ENCODE data around the gene ADK. TPM values are rescaled to one million over a fixed set of nuclear protein-coding genes. Genes with fewer than 3 reads are reported as not detected.

ADK gene
- total and polyA plus RNA-seq, 5 donors from 2014 or later: 33.3 to 83.0 (median 63.7) TPM

GRCh38 chr10:74620626-74621025 is 469.6 kb downstream of the ADK start:
- no peak overlapping the region for H3K27ac Mint-ChIP-seq
- H3K9me3 Mint-ChIP-seq: peaks cover 0 to 15% (median 4%) of the 10 kb centered on the region in 7 donors
- no peak for ATAC-seq (ENCODE audit: low read depth in 2 of 2)

GRCh38 chr10:74623786-74624185 is 472.8 kb downstream of the ADK start:
- Mint-ChIP-seq H3K27me3 (no peaks in the 10 kb centered on the region), H3K4me1 (peaks cover 0 to 10% (median 3%) of the 10 kb centered on the region in 4 donors), H3K9me3 (peaks cover 0 to 15% (median 4%) of the 10 kb centered on the region in 7 donors), H3K4me3 (no peak overlapping the region), H3K36me3 (peaks cover 24% of the 10 kb centered on the region), H3K27ac (no peak overlapping the region)
- DNase-seq: no peak
- Histone ChIP-seq H3K4me1 (ENCODE audit: control insufficient read depth, insufficient read depth, low read length, poor library complexity, severe bottlenecking) (no peaks in the 10 kb centered on the region), H3K27ac (ENCODE audit: insufficient read depth, low read length, poor library complexity, severe bottlenecking) (no peak overlapping the region), H3K4me3 (ENCODE audit: low read depth, low read length) (no peak overlapping the region), H3K36me3 (ENCODE audit: control insufficient read depth, insufficient read depth, low read length) (peaks cover 12% of the 10 kb centered on the region), H3K9me3 (ENCODE audit: control insufficient read depth in 2 of 2, low read length in 2 of 2) (peaks cover 4 to 7% of the 10 kb centered on the region in 2 experiments), H3K27me3 (ENCODE audit: control insufficient read depth, insufficient read depth, low read length) (no peaks in the 10 kb centered on the region)
- no peak for ATAC-seq (ENCODE audit: low read depth in 2 of 2)

More at GRCh38 chr10:74620626-74621025, 469.6 kb downstream of the ADK start:
- Histone ChIP-seq H3K27ac (ENCODE audit: insufficient read depth, low read length, poor library complexity, severe bottlenecking) (no peak overlapping the region), H3K9me3 (ENCODE audit: control insufficient read depth in 2 of 2, low read length in 2 of 2) (peaks cover 4 to 7% of the 10 kb centered on the region in 2 experiments), H3K36me3 (ENCODE audit: control insufficient read depth, insufficient read depth, low read length) (peaks cover 12% of the 10 kb centered on the region), H3K27me3 (ENCODE audit: control insufficient read depth, insufficient read depth, low read length) (no peaks in the 10 kb centered on the region), H3K4me1 (ENCODE audit: control insufficient read depth, insufficient read depth, low read length, poor library complexity, severe bottlenecking) (no peaks in the 10 kb centered on the region), H3K4me3 (ENCODE audit: low read depth, low read length) (no peak overlapping the region)
- peaks cover 0 to 20% (median 3%) of the 10 kb centered on the region in 4 donors for H3K4me1 Mint-ChIP-seq
- DNase-seq: no peak
- H3K27me3 Mint-ChIP-seq: no peaks in the 10 kb centered on the region
- H3K4me3 Mint-ChIP-seq: no peak overlapping the region
- peaks cover 42% of the 10 kb centered on the region for H3K36me3 Mint-ChIP-seq

- Mint-ChIP-seq H3K9me3 (peaks cover 0 to 15% (median 4%) of the 10 kb centered on the region in 7 donors), H3K27ac (no peak overlapping the region), H3K36me3 (peaks cover 23% of the 10 kb centered on the region), H3K4me3 (no peak overlapping the region), H3K4me1 (peaks cover 0 to 10% (median 5%) of the 10 kb centered on the region in 4 donors), H3K27me3 (no peaks in the 10 kb centered on the region)
- peaks cover 12% of the 10 kb centered on the region for H3K36me3 ChIP-seq (ENCODE audit: control insufficient read depth, insufficient read depth, low read length)
- H3K4me3 ChIP-seq (ENCODE audit: low read depth, low read length): no peak overlapping the region
- H3K27ac ChIP-seq (ENCODE audit: insufficient read depth, low read length, poor library complexity, severe bottlenecking): no peak overlapping the region
- no peaks in the 10 kb centered on the region for H3K4me1 ChIP-seq (ENCODE audit: control insufficient read depth, insufficient read depth, low read length, poor library complexity, severe bottlenecking)
- ATAC-seq (ENCODE audit: low read depth in 2 of 2) (no peak), DNase-seq (no peak)
- peaks cover 4 to 7% of the 10 kb centered on the region in 2 experiments for H3K9me3 ChIP-seq (ENCODE audit: control insufficient read depth in 2 of 2, low read length in 2 of 2)
- H3K27me3 ChIP-seq (ENCODE audit: control insufficient read depth, insufficient read depth, low read length): no peaks in the 10 kb centered on the region
Measured at GRCh38 chr10:74624501-74624900, 473.5 kb downstream of the ADK start.

GRCh38 chr10:74628136-74628535 is 477.1 kb downstream of the ADK start:
- ATAC-seq (ENCODE audit: low read depth in 2 of 2) (no peak), DNase-seq (no peak)
- Histone ChIP-seq H3K27me3 (ENCODE audit: control insufficient read depth, insufficient read depth, low read length) (no peaks in the 10 kb centered on the region), H3K4me1 (ENCODE audit: control insufficient read depth, insufficient read depth, low read length, poor library complexity, severe bottlenecking) (no peaks in the 10 kb centered on the region), H3K36me3 (ENCODE audit: control insufficient read depth, insufficient read depth, low read length) (peaks cover 6% of the 10 kb centered on the region), H3K4me3 (ENCODE audit: low read depth, low read length) (no peak overlapping the region), H3K9me3 (ENCODE audit: control insufficient read depth in 2 of 2, low read length in 2 of 2) (no peaks in the 10 kb centered on the region), H3K27ac (ENCODE audit: insufficient read depth, low read length, poor library complexity, severe bottlenecking) (no peak overlapping the region)
- peaks cover 20% of the 10 kb centered on the region for H3K36me3 Mint-ChIP-seq
- peak overlapping the region in 1 of 3 donors; percentile 9 for H3K27ac Mint-ChIP-seq
- H3K4me3 Mint-ChIP-seq: no peak overlapping the region
- peaks cover 0 to 3% (median under 1%) of the 10 kb centered on the region in 7 donors for H3K9me3 Mint-ChIP-seq
- H3K27me3 Mint-ChIP-seq: no peaks in the 10 kb centered on the region
- H3K4me1 Mint-ChIP-seq: peaks cover 0 to 7% (median 5%) of the 10 kb centered on the region in 4 donors

GRCh38 chr10:74634995-74635536 is 484.0 kb downstream of the ADK start:
- Mint-ChIP-seq H3K4me3 (peak overlapping the region in 1 of 4 donors; percentile 43), H3K27ac (peak overlapping the region in 1 of 3 donors; percentile 27), H3K36me3 (peaks cover 45% of the 10 kb centered on the region), H3K27me3 (peaks cover 5% of the 10 kb centered on the region), H3K9me3 (peaks cover 2 to 19% (median 5%) of the 10 kb centered on the region in 7 donors), H3K4me1 (peaks cover 0 to 10% (median 2%) of the 10 kb centered on the region in 4 donors)
- no peak for ATAC-seq (ENCODE audit: low read depth in 2 of 2)
- peaks cover 12% of the 10 kb centered on the region for H3K36me3 ChIP-seq (ENCODE audit: control insufficient read depth, insufficient read depth, low read length)
- H3K9me3 ChIP-seq (ENCODE audit: control insufficient read depth in 2 of 2, low read length in 2 of 2): peaks cover 9 to 14% of the 10 kb centered on the region in 2 experiments
- H3K4me1 ChIP-seq (ENCODE audit: control insufficient read depth, insufficient read depth, low read length, poor library complexity, severe bottlenecking): no peaks in the 10 kb centered on the region
- no peak for DNase-seq
- H3K27me3 ChIP-seq (ENCODE audit: control insufficient read depth, insufficient read depth, low read length): no peaks in the 10 kb centered on the region
- no peak overlapping the region for H3K27ac ChIP-seq (ENCODE audit: insufficient read depth, low read length, poor library complexity, severe bottlenecking)
- H3K4me3 ChIP-seq (ENCODE audit: low read depth, low read length): no peak overlapping the region

- Histone ChIP-seq H3K36me3 (ENCODE audit: control insufficient read depth, insufficient read depth, low read length) (peaks cover 12% of the 10 kb centered on the region), H3K4me1 (ENCODE audit: control insufficient read depth, insufficient read depth, low read length, poor library complexity, severe bottlenecking) (no peaks in the 10 kb centered on the region), H3K27me3 (ENCODE audit: control insufficient read depth, insufficient read depth, low read length) (no peaks in the 10 kb centered on the region), H3K4me3 (ENCODE audit: low read depth, low read length) (no peak overlapping the region), H3K9me3 (ENCODE audit: control insufficient read depth in 2 of 2, low read length in 2 of 2) (peaks cover 9 to 14% of the 10 kb centered on the region in 2 experiments), H3K27ac (ENCODE audit: insufficient read depth, low read length, poor library complexity, severe bottlenecking) (no peak overlapping the region)
- H3K4me3 Mint-ChIP-seq: no peak overlapping the region
- peaks cover 5% of the 10 kb centered on the region for H3K27me3 Mint-ChIP-seq
- H3K36me3 Mint-ChIP-seq: peaks cover 46% of the 10 kb centered on the region
- H3K9me3 Mint-ChIP-seq: peaks cover 2 to 19% (median 5%) of the 10 kb centered on the region in 7 donors
- no peak overlapping the region for H3K27ac Mint-ChIP-seq
- DNase-seq (no peak), ATAC-seq (ENCODE audit: low read depth in 2 of 2) (no peak)
- H3K4me1 Mint-ChIP-seq: peaks cover 0 to 13% (median 2%) of the 10 kb centered on the region in 4 donors
Measured at GRCh38 chr10:74635655-74636054, 484.6 kb downstream of the ADK start.

- H3K27ac Mint-ChIP-seq: no peak overlapping the region
- Histone ChIP-seq H3K4me1 (ENCODE audit: control insufficient read depth, insufficient read depth, low read length, poor library complexity, severe bottlenecking) (no peaks in the 10 kb centered on the region), H3K27ac (ENCODE audit: insufficient read depth, low read length, poor library complexity, severe bottlenecking) (no peak overlapping the region), H3K36me3 (ENCODE audit: control insufficient read depth, insufficient read depth, low read length) (peaks cover 6% of the 10 kb centered on the region), H3K9me3 (ENCODE audit: control insufficient read depth in 2 of 2, low read length in 2 of 2) (peaks cover 9 to 14% of the 10 kb centered on the region in 2 experiments), H3K27me3 (ENCODE audit: control insufficient read depth, insufficient read depth, low read length) (no peaks in the 10 kb centered on the region), H3K4me3 (ENCODE audit: low read depth, low read length) (no peak overlapping the region)
- H3K9me3 Mint-ChIP-seq: peaks cover 1 to 19% (median 5%) of the 10 kb centered on the region in 7 donors
- H3K4me3 Mint-ChIP-seq: no peak overlapping the region
- H3K36me3 Mint-ChIP-seq: peaks cover 34% of the 10 kb centered on the region
- ATAC-seq (ENCODE audit: low read depth in 2 of 2) (no peak), DNase-seq (no peak)
- peaks cover 0 to 16% (median 1%) of the 10 kb centered on the region in 4 donors for H3K4me1 Mint-ChIP-seq
- peaks cover 5% of the 10 kb centered on the region for H3K27me3 Mint-ChIP-seq
Measured at GRCh38 chr10:74637685-74638084, 486.7 kb downstream of the ADK start.

Data from CD4-positive, CD25-positive, alpha-beta regulatory T cell (primary cell).